Upper lobe of left lung (tissue), 4 donors: Measurements from ENCODE around the gene RAB41.

Source experiments
- EP300 ChIP-seq, 4 donors: sonication (generic); formaldehyde crosslinking; IDR thresholded peaks; one replicate each; pipeline ENCODE4 v1.5.1; 2017; ENCODE audit warnings: antibody characterized with exemption in 4 of 4, control low read depth in 2 of 4
- POLR2A ChIP-seq, 4 donors: fragments of 450-650 bp; IDR thresholded peaks; one replicate each; pipeline ENCODE4 v1.5.1; 2016 to 2017; ENCODE audit warnings: antibody characterized with exemption in 4 of 4, mild to moderate bottlenecking in 2 of 4
- TF ChIP-seq, protein P1 (sequence below), 6 experiments: fragments of 450-650 bp in 4 of 6; fragments of 200-600 bp in 2 of 6; sonication (generic) in 2 of 6; IDR thresholded peaks; one replicate each; pipeline ENCODE4 v1.5.1; 2016 to 2019; ENCODE audit warnings: antibody characterized with exemption in 6 of 6

DNA sequence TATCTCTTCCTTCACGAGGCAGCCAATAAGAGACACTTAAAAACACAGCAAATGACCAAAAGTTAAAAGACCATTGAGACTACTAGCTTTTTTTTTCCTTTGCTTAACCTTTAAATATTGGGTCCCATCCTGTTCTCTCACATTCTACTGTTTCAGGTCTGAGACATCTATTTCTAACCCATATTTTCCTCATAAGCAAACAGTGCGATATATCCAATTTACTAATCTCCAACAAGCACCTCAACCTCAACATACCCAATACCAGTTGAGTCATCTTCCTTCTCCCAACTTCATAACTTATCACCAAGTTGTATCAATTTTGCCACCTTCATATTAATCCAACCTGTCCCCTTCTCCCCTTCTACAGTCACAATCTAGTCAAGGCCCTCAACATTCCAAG, 40.5 kb upstream of the RAB41 start:
- TF ChIP-seq POLR2A (IDR thresholded peaks at IDR 0.05) (no peak), EP300 (IDR thresholded peaks at IDR 0.05) (no peak)
- TF ChIP-seq, protein P1, sequence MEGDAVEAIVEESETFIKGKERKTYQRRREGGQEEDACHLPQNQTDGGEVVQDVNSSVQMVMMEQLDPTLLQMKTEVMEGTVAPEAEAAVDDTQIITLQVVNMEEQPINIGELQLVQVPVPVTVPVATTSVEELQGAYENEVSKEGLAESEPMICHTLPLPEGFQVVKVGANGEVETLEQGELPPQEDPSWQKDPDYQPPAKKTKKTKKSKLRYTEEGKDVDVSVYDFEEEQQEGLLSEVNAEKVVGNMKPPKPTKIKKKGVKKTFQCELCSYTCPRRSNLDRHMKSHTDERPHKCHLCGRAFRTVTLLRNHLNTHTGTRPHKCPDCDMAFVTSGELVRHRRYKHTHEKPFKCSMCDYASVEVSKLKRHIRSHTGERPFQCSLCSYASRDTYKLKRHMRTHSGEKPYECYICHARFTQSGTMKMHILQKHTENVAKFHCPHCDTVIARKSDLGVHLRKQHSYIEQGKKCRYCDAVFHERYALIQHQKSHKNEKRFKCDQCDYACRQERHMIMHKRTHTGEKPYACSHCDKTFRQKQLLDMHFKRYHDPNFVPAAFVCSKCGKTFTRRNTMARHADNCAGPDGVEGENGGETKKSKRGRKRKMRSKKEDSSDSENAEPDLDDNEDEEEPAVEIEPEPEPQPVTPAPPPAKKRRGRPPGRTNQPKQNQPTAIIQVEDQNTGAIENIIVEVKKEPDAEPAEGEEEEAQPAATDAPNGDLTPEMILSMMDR (IDR thresholded peaks at IDR 0.05) = no peak
